ENCODE measurements around the gene RPL36AL. TPM values are rescaled to one million over a fixed set of nuclear protein-coding genes. Genes with fewer than 3 reads are reported as not detected.

The RPL36AL gene
- total RNA-seq, 1 experiment from 2014 or later, result 207 TPM

- no peak for TF ChIP-seq CTCF (conservative IDR thresholded peaks at IDR 0.05)
- peaks cover 2% of the 10 kb centered on the region; the same call in 1 of the 2 replicates for H3K79me2 ChIP-seq (ENCODE audit: insufficient read depth, low read length)
- no CpG with 5 or more reads among the region's 8 CpGs for WGBS (ENCODE audit: extremely low coverage, insufficient read length, low lambda C conversion rate)
- H3K4me3 Mint-ChIP-seq, result no peak overlapping the region
- no peaks in the 10 kb centered on the region for H3K9me3 ChIP-seq (ENCODE audit: control insufficient read depth, low read depth, low read length)
- H2BK20ac ChIP-seq (ENCODE audit: low read depth, low read length, poor library complexity, severe bottlenecking), result no peak overlapping the region
- no peak overlapping the region for H4K5ac ChIP-seq (ENCODE audit: insufficient read length, low read depth, low read length)
- no peak overlapping the region for H3K27ac ChIP-seq (ENCODE audit: insufficient read length, low read depth, low read length)
- H3K56ac ChIP-seq (ENCODE audit: insufficient read length, low read depth, low read length), result no peak overlapping the region
- no peak overlapping the region for H2BK120ac ChIP-seq (ENCODE audit: low read depth, low read length, poor library complexity, severe bottlenecking)
- H3K4ac ChIP-seq (ENCODE audit: low read depth, low read length), result no peak overlapping the region
- H3K23me2 ChIP-seq (ENCODE audit: insufficient read length, low read depth, low read length, poor library complexity, severe bottlenecking), result no peaks in the 10 kb centered on the region
- H3K27me3 Mint-ChIP-seq (ENCODE audit: low read depth), result no peaks in the 10 kb centered on the region
- H2AFZ ChIP-seq (ENCODE audit: low read length), result no peak overlapping the region
- no peak overlapping the region for H2AK5ac ChIP-seq (ENCODE audit: insufficient read length, low read length)
- H2BK12ac ChIP-seq (ENCODE audit: insufficient read length, low read depth, low read length), result no peak overlapping the region
- H2BK15ac ChIP-seq (ENCODE audit: low read depth, low read length), result no peak overlapping the region
- no peak overlapping the region for H3K14ac ChIP-seq (ENCODE audit: insufficient read depth, low read length)
- H3K18ac ChIP-seq (ENCODE audit: insufficient read length, low read depth, low read length), result no peak overlapping the region
- no peak overlapping the region for H3K23ac ChIP-seq (ENCODE audit: insufficient read length, low read depth, low read length)
- H2BK5ac ChIP-seq (ENCODE audit: insufficient read length, low read length), result no peak overlapping the region
- H3T11ph ChIP-seq (ENCODE audit: low read length), result no peak overlapping the region
- no peaks in the 10 kb centered on the region for H3K27me3 ChIP-seq (ENCODE audit: insufficient read depth, low read length)
- no peaks in the 10 kb centered on the region for H3K9me3 Mint-ChIP-seq
- no peak overlapping the region for H4K8ac ChIP-seq (replicated peaks; ENCODE audit: insufficient read length, low read depth, low read length)
- no peaks in the 10 kb centered on the region for H4K20me1 ChIP-seq (ENCODE audit: control insufficient read depth, insufficient read depth, insufficient read length)
- peaks cover 2 to 14% of the 10 kb centered on the region in 2 experiments for H3K4me1 Mint-ChIP-seq
- DNase-seq, result no peak
- no peak overlapping the region for H3K4me2 ChIP-seq (ENCODE audit: insufficient read depth, insufficient read length, low read length)
- no peaks in the 10 kb centered on the region for H3K4me1 ChIP-seq (ENCODE audit: insufficient read depth, low read length)
- peaks cover 17 to 39% (median 19%) of the 10 kb centered on the region in 3 experiments; a peak in 6 of 7 replicates for H3K36me3 Mint-ChIP-seq (ENCODE audit: insufficient read depth in 1 of 3, low read depth in 3 of 3)
- H4K91ac ChIP-seq (ENCODE audit: insufficient read length, low read depth, low read length), result no peak overlapping the region
- peak overlapping the region; percentile 4 to 71 (median 23); a peak in 6 of 7 replicates for H3K27ac Mint-ChIP-seq
- no peak overlapping the region for H3K9ac ChIP-seq (ENCODE audit: extremely low read depth, insufficient read length, low read length)
- peaks cover 7% of the 10 kb centered on the region for H3K79me1 ChIP-seq (ENCODE audit: insufficient read depth, low read depth, low read length, poor library complexity, severe bottlenecking)
Observed at GRCh38 chr14:49641697-49642129, 21.3 kb upstream of the RPL36AL start.
